ENCODE data around the gene HYLS1. TPM values are rescaled to one million over a fixed set of nuclear protein-coding genes. Genes with fewer than 3 reads are reported as not detected.

Gene HYLS1
- total and polyA plus RNA-seq, 10 donors = 3.0 to 7.7 (median 4.3) TPM

- Histone ChIP-seq H3K9me3 (no peaks in the 10 kb centered on the region), H3K27me3 (replicated peaks in 1 of 7) (peaks cover 0 to 22% (median 0%) of the 10 kb centered on the region in 7 donors), H3K27ac (no peak overlapping the region), H3K4me1 (peaks cover 0 to 7% (median 0%) of the 10 kb centered on the region in 6 donors), H3K36me3 (no peaks in the 10 kb centered on the region), H3K4me3 (no peak overlapping the region)
- no peak for DNase-seq
- TF ChIP-seq CTCF (IDR thresholded peaks at IDR 0.05 in 8 of 11, conservative IDR thresholded peaks at IDR 0.05 in 3 of 11) (no peak), POLR2AphosphoS5 (IDR thresholded peaks at IDR 0.05) (no peak), POLR2A (IDR thresholded peaks at IDR 0.05) (no peak)
- WGBS, 5 donors = 93 to 96% (median 95%) methylated on average over 8 of the region's 8 CpGs
- intact Hi-C loops (cut with DNase I; ENCODE audit: low total_unique reads) = no loop called here
These were observed 47.0 kb downstream of the HYLS1 start for GRCh38 chr11:125934473-125934872.

DNA sequence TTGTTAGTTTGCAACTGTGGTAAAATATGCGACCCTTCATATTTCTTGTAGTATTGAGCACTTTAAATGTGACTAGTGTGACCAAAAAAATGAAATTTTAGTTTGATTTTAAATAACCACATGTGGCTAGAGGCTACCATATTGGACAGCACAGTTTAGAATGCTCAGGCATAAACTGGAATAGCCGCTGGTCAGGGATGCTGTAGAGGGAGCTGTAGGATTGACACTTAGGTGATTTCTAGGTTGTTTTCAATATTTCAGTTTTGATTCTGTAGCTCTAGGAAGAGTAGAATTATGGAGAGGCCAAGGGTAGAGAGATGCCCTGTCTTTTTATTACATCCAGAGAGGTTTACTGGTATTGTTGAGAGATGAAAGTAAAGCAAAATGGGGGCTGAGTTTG is 47.6 kb downstream of the HYLS1 start:
- intact Hi-C loops (cut with DNase I; ENCODE audit: low total_unique reads) = no loop called here
- Histone ChIP-seq H3K9me3 (no peaks in the 10 kb centered on the region), H3K27ac (no peak overlapping the region)

GRCh38 chr11:125935618-125936199 is 48.2 kb downstream of the HYLS1 start:
- intact Hi-C loops (cut with DNase I; ENCODE audit: low total_unique reads) = no loop called here
- 82 to 92% (median 87%) methylated on average over 12 of the region's 12 CpGs for WGBS, 5 donors
- H3K36me3 ChIP-seq = no peaks in the 10 kb centered on the region
- H3K4me3 ChIP-seq = no peak overlapping the region
- H3K9me3 ChIP-seq = no peaks in the 10 kb centered on the region
- H3K4me1 ChIP-seq = peaks cover 0 to 7% (median 0%) of the 10 kb centered on the region in 6 donors
- peaks cover 0 to 12% (median 0%) of the 10 kb centered on the region in 7 donors for H3K27me3 ChIP-seq (replicated peaks in 1 of 7)
- peak; percentile 27 for DNase-seq
- no peak for TF ChIP-seq CTCF (IDR thresholded peaks at IDR 0.05 in 8 of 11, conservative IDR thresholded peaks at IDR 0.05 in 3 of 11)
- TF ChIP-seq POLR2A (IDR thresholded peaks at IDR 0.05) = no peak
- no peak for TF ChIP-seq POLR2AphosphoS5 (IDR thresholded peaks at IDR 0.05)
- H3K27ac ChIP-seq = no peak overlapping the region

More for the DNA sequence above, 47.6 kb downstream of the HYLS1 start:
- Histone ChIP-seq H3K4me1 (peaks cover 0 to 7% (median 0%) of the 10 kb centered on the region in 6 donors), H3K27me3 (replicated peaks in 1 of 7) (peaks cover 0 to 17% (median 0%) of the 10 kb centered on the region in 7 donors), H3K4me3 (no peak overlapping the region), H3K36me3 (no peaks in the 10 kb centered on the region)
- WGBS, 5 donors = 88 to 97% (median 92%) methylated on average over 2 of the region's 2 CpGs
- DNase-seq = no peak
- no peak for TF ChIP-seq CTCF (IDR thresholded peaks at IDR 0.05 in 8 of 11, conservative IDR thresholded peaks at IDR 0.05 in 3 of 11)
- TF ChIP-seq POLR2A (IDR thresholded peaks at IDR 0.05) = no peak
- no peak for TF ChIP-seq POLR2AphosphoS5 (IDR thresholded peaks at IDR 0.05)

DNA sequence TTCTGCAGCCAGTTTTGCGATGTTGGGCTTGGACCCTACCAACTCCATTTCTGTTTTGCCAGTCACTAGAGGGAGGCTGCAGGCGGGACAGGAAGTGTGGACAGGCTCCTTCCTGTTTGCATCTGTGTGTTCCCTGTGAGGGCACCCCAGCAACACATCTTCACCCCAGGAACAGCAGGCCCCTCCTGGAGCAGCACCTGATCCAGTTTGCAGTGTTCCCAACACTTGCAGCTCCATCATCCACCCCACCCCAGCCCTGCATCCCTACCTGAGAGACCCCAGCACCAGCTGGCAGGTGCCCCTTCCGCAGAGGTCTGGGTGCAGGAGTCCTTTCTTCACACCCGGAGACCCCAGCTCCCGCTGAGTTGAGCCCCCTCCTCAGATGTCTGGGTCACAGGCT is 51.0 kb downstream of the HYLS1 start:
- Histone ChIP-seq H3K4me3 (no peak overlapping the region), H3K4me1 (peaks cover 0 to 7% (median 0%) of the 10 kb centered on the region in 6 donors), H3K27me3 (replicated peaks in 1 of 7) (peaks cover 0 to 9% (median 0%) of the 10 kb centered on the region in 7 donors), H3K27ac (no peak overlapping the region), H3K9me3 (no peaks in the 10 kb centered on the region), H3K36me3 (no peaks in the 10 kb centered on the region)
- intact Hi-C loops (cut with DNase I; ENCODE audit: low total_unique reads) = no loop called here
- DNase-seq = peak; percentile 36
- no peak for TF ChIP-seq POLR2A (IDR thresholded peaks at IDR 0.05)
- WGBS, 5 donors = 79 to 89% (median 85%) methylated on average over 5 of the region's 5 CpGs

Data from spleen (tissue), 11 donors.